Measurements from ENCODE around the gene KDM6B. TPM values are rescaled to one million over a fixed set of nuclear protein-coding genes. Genes with fewer than 3 reads are reported as not detected.
A peak's percentile ranks its signal among the peaks of the same experiment; 100 is the strongest.

Gene KDM6B
- total RNA-seq, 1 donor from 2014 or later: 18.1 TPM

DNA sequence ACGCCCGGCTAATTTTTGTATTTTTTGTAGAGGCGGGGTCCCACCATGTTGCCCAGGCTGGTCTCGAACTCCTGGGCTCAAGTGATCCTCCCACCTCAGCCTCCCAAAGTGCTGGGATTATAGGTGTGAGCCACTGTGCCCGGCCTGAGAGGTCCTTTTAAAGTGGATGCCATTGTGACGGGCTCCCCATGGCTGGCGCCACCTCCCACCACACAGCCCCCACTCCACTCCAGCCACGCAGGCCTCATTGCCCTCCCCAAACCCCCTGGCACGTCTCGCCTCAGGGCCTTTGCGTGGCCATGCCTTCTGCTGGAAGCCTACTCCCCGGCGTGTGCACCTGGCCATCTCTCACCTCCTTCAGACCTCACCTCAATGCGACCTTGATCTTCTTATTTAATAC, 11.9 kb upstream of the KDM6B start:
- DNase-seq (ENCODE audit: low spot score): no peak
- ATAC-seq: no peak

DNA sequence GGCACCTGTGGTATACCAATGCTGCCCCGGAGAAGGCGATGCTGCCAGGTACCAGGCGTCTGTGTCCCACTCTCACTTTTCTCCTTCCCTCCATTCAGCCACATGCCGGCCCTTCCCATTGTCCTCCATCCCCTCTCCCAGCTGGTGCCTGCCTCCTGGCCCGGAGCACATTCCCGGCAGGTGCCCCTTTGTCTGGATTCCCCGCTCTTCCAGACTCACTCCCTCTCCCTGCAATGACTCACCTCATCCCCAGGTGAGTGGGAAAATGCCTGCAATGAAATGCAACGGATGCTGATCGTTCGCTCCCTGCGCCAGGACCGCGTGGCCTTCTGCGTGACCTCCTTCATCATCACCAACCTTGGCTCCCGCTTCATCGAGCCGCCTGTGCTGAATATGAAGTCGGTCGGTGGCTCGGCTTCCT, 10.4 kb upstream of the KDM6B start:
- ATAC-seq (no peak), DNase-seq (ENCODE audit: low spot score) (no peak)

DNA sequence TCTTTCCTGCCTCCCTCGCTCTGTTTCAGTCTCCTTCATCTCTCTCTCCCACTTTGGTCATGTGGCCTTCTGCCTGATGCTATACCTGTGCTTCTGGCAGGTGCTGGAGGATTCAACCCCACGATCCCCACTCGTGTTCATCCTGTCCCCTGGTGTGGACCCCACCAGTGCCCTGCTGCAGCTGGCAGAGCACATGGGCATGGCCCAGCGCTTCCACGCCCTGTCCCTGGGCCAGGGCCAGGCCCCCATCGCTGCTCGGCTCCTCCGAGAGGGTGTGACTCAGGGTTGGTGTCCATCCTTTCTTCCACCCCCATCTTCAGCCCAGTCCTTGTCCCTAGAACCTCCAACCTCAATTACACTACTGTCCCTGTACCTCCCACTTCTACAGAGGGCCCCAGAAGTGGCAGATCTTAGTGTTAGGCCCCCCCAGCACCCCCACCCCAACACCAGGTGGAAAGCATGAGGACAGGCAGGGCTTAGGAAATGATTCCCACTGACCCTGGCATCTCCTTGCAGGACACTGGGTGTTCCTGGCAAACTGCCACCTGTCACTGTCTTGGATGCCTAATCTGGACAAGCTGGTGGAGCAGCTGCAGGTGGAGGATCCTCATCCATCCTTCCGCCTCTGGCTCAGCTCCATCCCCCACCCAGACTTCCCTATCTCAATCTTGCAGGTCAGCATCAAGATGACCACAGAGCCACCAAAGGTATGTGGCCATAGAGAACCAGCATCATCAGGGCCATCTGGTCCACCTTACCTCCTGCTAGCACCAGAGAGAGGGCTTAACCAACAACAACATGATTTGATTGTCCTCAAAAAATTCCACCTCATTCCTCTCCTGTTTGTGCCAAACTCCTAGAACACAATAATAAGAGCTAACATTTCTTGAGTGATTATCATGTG, 9.7 kb upstream of the KDM6B start:
- no peak for DNase-seq (ENCODE audit: low spot score)
- ATAC-seq: no peak

DNA sequence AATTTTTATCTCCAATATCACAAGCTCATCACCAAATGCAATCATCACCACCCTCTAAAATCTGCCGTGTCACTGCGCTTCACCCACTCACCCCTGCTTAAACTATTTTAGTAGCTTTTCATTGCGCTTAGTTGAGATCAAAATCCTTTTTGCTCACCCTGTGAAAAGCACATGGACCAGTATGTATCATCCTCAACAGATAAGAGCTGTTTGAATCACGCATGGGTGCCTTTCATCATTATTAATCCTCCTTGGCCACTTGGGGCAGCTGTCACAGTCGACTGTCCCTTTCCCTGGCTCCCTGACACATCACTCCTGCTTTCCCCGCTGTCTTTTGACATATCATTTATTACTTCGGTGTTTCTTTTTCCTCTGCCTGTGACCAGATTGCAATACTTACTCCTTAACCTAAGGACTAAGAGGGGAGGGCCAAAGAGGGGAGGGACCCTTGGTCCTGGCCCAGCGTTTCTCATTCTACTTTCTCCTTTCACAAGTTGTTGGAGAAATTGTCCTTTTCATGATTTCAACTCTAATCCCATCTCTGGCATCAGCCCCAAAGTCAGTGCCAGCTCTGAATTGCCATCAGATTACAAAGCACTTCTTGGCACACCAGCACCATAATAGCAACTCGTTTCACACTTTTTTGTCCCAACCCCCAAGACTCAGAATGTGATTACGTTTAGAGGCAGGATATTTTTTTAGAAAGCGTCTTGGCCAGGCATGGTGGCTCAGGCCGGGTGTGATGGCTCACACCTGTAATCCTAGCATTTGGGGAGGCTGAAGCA, 8.6 kb upstream of the KDM6B start:
- ATAC-seq (peak; percentile 73), DNase-seq (ENCODE audit: low spot score) (no peak)

DNA sequence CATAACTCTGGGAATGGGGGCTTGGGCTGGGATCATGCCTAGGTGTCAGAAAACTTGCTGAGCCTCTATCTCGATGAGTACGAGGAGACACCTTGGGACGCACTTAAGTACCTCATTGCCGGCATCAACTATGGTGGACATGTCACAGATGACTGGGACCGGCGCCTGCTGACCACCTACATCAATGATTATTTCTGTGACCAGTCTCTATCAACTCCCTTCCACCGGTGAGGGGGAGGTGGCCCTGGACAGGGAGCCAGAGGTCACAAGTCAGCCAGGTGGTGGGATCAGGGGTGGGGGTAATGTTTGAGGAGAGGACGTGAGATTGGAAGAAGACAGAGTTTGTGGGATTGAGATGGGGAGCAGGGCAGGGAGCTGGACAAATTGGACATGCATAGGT, 3.4 kb upstream of the KDM6B start:
- DNase-seq (ENCODE audit: low spot score): no peak

DNA sequence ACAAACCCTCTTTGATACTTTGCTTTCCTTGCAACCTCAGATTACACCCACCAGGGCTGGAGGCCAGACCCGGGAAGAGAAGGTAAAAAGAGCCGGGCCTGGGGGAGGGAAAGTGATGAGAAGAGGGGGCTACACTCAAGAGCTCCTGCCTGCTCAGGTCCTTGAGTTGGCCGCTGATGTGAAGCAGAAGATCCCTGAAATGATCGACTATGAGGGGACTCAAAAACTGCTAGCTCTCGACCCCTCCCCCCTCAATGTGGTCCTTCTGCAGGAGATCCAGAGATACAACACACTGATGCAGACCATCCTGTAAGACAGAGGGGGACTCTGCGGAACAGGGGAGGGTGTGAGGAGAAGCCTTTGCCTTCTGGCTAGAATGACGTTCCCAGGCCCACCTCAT, 2.8 kb upstream of the KDM6B start:
- DNase-seq (ENCODE audit: low spot score) (no peak), ATAC-seq (no peak)

More for the DNA sequence above, 3.4 kb upstream of the KDM6B start:
- ATAC-seq: no peak

DNA sequence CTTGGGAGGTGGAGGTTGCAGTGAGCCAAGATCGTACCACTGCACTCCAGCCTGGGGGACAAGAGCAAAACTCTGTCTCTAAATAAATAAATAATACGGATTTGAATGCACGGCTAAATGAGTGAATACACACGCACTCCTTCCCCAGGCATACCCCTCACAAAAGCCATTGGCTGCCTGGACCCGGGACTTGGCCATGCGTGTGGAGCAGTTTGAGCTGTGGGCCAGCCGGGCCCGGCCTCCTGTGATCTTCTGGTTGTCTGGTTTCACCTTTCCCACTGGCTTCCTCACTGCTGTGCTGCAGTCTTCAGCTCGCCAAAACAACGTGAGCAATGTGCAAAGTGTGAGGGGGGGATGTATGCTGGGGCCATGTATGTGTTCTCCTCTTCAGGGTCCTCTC, 1.6 kb upstream of the KDM6B start:
- DNase-seq (ENCODE audit: low spot score) (no peak), ATAC-seq (no peak)

DNA sequence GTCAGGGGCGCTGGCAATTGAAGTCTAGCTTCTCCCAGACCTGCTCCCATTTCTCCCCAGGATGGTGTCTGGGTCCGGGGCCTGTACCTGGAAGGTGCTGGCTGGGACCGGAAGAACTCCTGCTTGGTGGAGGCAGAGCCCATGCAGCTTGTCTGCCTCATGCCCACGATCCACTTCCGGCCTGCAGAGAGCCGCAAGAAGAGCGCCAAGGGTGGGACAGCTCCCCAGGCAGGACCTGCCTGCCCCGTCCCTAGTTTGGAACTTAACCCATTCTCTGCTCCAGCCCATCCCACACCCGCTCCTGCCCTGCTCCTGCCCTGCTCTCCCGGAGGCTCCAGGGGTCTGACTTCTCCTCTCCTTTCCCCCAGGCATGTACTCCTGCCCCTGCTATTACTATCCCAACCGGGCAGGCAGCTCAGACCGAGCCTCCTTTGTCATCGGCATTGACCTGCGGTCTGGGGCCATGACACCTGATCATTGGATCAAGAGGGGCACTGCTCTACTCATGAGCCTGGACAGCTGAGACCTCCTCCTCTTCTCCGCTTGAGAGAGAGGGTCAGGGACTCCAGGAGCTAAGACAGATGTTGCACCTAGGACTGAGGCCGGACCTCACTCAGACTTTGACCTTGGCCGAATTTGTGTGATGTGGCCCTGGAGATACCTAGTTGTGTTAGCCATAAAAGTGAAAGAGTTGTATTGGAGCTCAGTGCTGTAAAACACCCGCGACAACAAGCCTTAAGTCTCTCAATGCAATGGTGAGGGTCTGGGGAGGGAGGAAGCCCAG, 814 bp upstream of the KDM6B start:
- no peak for ATAC-seq
- DNase-seq (ENCODE audit: low spot score): no peak

DNA sequence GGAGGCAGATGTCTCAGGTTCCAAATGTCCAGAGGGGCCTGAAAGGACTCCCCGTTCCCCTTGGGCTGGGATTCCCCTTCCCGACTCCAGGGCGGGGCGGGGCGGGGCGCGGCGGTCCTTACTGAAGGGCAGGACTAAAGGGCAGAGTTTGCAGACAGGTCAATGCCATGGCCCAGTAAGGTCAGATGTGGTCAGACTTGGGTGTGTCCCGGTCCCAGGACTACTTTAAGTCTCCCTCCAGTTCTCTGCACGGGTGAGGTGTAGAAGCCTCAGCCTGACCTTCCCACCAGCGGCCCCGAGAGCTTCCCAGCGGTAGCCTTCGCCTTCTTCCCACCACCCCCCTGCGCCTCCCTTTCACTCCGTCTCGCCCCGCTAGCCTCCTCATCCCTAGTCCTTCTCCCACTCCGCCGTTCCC, 532 bp downstream of the KDM6B start:
- ATAC-seq (peak; percentile 32), DNase-seq (ENCODE audit: low spot score) (peak; percentile 85)

DNA sequence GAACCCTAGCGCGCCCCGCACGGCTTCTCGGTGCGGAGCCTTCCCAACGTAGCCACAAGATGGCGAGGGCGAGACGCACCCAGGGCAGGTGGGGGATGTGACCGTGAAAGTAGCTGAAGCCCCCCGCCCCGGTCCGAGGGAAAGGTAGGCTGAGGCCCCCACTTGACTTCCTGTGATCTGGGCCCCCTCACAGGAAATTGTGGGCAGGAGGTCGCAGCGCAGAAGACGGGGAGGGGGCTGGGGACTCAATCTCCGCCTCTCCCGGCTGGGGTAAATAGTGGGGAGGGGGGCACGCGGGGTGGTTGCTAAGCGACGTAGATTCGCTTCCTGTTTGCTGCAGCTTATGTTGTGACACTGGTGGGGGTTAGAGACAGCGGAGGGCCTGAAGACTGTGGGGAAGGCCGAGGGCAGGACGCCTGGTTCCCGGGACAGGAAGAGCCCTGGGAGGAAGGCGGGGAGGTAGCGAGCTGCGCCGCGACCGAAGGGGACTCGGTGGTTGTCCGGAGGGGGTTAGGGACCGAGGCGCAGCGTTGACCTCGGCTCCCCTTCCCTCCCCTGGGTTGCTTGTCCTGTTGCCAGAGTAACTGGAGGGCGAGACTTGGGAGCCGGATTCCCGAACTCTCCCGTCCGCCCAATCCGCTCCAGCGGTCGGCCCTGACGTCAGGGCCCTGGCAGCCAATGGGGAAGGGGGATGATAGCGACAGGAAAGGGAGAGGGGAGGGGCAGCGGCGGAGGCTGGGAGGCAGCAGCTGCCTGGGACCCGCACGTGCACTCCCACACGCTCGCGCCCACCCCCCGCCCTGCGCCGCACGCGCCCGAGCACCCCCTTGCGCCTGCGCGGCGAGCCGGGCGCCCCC, 1.2 kb downstream of the KDM6B start:
- DNase-seq (ENCODE audit: low spot score) (peak; percentile 98), ATAC-seq (peak; percentile 62)

DNA sequence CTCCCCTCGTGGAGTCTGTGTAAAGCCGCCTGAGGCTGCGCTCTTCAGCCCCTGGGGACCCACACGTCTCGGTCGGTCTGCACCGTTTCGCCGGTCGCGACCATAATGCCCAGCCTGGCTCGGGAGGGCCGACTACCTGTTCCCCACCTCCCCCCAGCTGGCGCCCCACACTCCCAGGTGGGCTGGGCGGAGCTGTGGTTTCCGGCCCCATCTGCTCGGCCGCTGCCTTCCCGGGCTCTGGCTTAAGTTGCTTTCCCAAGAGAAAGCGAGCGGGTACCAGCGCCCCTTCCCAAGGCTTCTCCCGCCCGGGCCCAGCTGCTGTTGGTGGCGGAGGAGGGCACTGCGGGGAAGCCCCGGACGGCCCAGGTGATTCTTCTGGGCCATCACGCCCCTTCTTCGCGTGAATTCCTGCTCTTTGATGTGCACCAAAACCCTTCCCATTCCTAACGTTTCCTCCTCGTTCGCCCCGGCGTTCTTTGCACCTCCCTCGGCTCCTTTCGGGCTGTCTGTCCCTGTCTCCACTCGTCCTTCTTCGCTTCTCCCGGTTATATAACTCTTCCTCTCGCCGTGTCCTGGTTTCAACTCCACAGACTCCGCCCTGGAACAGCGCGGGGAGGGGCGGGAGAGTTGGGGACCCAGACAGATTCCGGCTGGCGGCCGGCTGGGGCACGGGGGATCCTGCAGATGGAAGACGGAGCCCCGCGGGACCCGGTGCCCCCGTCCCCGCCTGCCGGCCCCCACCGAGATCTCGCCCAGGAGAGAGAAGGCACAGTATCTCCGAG, 2.0 kb downstream of the KDM6B start:
- DNase-seq (ENCODE audit: low spot score) (peak; percentile 86), ATAC-seq (peak; percentile 61)

DNA sequence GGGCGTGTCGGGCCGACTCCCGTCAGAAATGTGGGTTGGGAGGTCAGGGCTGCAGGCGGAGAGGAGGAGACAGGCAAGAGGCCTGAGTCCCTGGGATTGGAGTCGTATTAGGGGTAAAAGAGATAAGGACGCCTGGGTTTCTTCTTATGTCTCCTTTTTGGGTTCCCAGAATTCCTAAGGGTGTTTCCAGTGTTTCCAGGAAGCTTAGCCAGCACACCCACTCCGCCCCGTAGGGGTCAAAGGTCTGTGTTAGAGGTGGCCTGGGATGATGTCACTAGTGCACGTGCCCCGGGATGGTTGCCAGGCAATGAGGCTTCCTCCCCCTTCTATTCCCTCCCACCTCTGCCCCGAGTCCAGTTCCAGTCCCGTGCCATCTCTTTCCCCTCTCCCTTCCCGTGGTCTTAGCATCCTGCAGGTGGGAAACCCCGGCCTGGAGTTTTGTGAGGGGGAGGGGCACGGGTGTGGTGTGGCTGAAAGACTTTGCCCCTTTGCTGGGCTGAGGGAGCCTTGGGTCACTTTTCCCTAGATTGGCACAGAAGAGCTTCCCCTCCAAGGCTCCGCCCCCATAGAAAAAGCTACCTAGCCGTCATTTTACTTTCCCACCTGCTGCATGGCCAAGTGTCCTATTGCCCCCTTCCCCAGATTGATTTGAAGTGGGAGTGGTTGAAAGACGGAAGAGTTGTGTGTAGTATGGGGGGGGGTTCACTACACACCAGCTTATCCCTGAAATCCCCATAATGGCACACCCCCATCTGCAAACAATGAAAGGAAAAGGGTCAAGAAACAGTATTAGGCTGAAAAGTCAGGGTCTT, 2.8 kb downstream of the KDM6B start:
- DNase-seq (ENCODE audit: low spot score) (peak; percentile 99), ATAC-seq (peak; percentile 55)

DNA sequence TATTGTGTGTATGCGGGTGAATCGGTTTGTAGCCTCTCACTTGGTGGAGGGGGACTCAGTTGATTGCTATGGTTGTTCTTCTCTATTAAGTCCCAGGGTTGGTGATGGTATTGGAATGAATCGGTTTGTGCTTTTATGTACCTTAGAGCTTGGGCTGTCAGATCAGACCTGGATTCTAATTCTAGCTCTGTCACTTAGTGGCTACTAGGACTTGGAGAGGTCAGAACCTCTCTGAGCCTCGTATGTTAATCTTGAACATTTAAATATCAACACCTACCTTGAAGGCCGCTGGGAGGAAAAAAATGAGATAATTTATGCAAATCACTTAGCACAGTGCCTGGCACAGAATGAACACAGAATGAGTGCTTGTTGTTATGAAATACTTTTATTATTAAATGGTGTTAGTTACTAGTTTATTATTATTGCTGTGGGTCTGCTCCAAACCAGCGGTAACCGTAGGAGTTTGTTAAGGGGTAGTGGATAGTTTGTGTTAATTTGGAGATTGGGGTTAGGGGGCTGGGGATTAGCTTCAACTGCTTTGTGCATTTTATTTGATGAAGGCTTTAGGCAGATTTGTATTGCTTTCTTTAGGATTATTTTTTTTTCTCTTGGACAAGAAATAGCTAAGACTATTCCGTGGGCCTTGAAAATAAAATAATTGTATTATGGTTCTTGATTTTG, 3.5 kb downstream of the KDM6B start:
- DNase-seq (ENCODE audit: low spot score) (no peak), ATAC-seq (no peak)

DNA sequence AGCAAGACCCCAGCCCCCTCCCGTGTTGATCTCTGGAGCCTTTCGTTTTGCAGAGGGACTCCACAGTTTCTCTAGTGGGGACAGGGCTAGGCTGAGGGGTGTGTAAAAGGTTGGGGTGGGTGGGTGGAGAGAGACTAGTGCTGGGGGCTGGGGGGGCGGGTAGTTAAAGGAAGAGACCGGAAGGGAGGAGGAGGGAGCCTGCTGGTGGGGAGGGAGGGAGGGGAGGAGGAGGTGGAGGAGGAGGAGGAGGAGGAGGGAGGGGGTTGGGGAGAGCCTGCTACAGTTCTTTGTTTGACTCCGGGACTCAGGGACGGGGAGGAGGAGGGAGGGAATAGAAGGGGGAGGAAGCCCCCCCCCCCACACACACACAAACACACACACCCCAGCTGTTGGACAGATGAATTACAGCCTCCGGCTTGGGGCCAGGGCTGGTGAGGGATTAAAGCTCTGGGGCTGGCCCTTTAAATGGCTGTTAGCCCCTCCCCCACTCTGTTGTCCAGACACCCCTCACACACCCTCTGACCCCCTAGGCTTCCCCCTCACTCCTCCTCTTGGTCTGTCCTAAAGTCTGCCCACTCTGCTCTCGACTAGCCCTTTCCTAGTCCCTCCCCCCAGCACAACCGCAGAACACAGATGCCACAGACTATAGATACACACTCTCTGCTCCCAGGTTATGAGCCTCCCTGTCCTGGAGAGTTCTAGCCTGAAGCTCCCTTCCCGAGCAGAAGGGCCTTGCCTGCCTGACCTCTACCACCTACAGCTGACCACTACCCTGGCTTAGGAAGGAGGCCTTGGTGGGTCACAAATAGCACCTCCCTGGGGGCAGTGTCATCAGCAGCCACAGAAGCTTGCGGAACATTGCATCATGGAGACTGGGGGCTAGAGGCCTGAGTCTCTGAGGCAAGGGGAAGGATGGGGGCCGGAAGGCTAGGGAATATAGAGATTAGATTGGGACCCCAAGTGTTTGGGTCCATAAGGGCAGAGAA, 4.4 kb downstream of the KDM6B start:
- ATAC-seq (no peak), DNase-seq (ENCODE audit: low spot score) (no peak)

DNA sequence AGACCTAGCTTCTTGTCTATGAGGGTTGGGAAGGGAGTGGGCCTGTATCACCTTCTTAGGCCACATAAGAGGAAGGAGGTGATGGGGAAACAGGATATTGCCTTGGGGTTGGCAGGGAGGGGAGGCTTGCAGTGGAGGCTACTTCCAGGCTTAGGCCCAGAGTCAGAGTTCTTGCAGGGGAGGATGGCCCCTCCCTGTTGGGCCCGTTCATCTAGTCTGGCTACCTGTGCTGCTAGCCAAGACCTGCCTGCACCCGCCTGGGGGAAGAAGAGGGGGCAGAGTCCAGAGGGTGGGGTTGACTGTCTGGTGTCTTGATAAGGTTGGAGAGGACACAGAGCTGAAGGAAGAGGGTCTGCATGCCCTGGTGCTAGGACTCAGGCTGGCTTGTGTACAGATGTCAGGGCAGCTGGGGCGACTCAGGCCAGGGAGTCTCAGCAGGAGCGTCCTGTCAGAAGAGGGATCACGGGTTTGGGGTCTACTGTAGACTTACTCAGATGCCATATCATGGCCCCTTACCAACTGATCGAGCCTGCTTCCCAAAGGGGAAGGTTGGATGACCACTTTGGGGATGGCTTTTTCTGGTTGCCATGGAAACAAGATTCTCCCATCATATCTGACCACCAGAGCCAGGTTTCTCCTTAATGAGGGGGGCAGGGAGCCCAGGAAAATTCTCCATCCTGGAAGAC, 5.3 kb downstream of the KDM6B start:
- ATAC-seq: no peak
- no peak for DNase-seq (ENCODE audit: low spot score)

DNA sequence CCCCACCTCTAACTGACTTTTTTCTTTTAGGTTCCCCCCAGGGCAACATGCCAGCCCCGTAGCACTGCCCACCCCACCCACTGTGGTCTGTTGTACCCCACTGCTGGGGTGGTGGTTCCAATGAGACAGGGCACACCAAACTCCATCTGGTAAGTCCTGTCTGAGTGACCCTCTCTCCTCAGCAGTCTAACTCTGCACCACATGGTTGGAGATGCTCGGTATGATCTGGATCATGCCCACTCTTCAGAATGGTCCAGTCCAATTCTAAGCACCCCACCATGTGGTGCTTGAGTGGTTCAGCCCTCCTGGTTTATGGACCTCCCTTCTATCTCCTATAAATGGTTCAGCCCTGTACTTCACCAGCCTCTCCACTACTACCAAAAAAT, 5.9 kb downstream of the KDM6B start:
- ATAC-seq (no peak), DNase-seq (ENCODE audit: low spot score) (no peak)

Measured in left lobe of liver (tissue), 2 donors.